ENCODE data around the gene ITGB1.
"Not testable (repeated sequence)": the region's sequence is repeated elsewhere in the genome, so short reads cannot be mapped to it uniquely, and the experiment has no call there.

Gene ITGB1

GRCh38 chr10:32980242-32980557 is 22.2 kb upstream of the ITGB1 start:
- no peak for DNase-seq

GRCh38 chr10:32979719-32980118 is 21.7 kb upstream of the ITGB1 start:
- not testable (repeated sequence) for DNase-seq

- DNase-seq = no peak
Observed at GRCh38 chr10:32979041-32979440, 21.0 kb upstream of the ITGB1 start.

- DNase-seq = not testable (repeated sequence)
Observed at GRCh38 chr10:32977846-32978809, 20.1 kb upstream of the ITGB1 start.

GRCh38 chr10:32976338-32976737 is 18.3 kb upstream of the ITGB1 start:
- DNase-seq = no peak

GRCh38 chr10:32972929-32973328 is 14.9 kb upstream of the ITGB1 start:
- DNase-seq = no peak

GRCh38 chr10:32972460-32972859 is 14.4 kb upstream of the ITGB1 start:
- no peak for DNase-seq

- no peak for DNase-seq
Observed at GRCh38 chr10:32971536-32972091, 13.6 kb upstream of the ITGB1 start.

GRCh38 chr10:32970910-32971309 is 12.9 kb upstream of the ITGB1 start:
- no peak for DNase-seq

- no peak for DNase-seq
Observed at GRCh38 chr10:32964270-32964669, 6.2 kb upstream of the ITGB1 start.

GRCh38 chr10:32963096-32963495 is 5.1 kb upstream of the ITGB1 start:
- DNase-seq = no peak

- no peak for DNase-seq
Observed at GRCh38 chr10:32962521-32962920, 4.5 kb upstream of the ITGB1 start.

GRCh38 chr10:32961895-32962369 is 3.9 kb upstream of the ITGB1 start:
- no peak for DNase-seq

GRCh38 chr10:32961343-32961894 is 3.4 kb upstream of the ITGB1 start:
- DNase-seq = no peak

- no peak for DNase-seq
Observed at GRCh38 chr10:32960022-32960421, 2.0 kb upstream of the ITGB1 start.

- no peak for DNase-seq
Observed at GRCh38 chr10:32959006-32959920, 1.2 kb upstream of the ITGB1 start.

- DNase-seq = no peak
Observed at GRCh38 chr10:32957341-32958084, 517 bp downstream of the ITGB1 start.

- DNase-seq = no peak
Observed at GRCh38 chr10:32956365-32957197, 1.4 kb downstream of the ITGB1 start.

- no peak for DNase-seq
Observed at GRCh38 chr10:32955790-32956189, 2.2 kb downstream of the ITGB1 start.

- no peak for DNase-seq
Observed at GRCh38 chr10:32955299-32955772, 2.7 kb downstream of the ITGB1 start.
